Type B pancreatic cell (in vitro differentiated cells): ENCODE results near the gene S100A16. TPM values are rescaled to one million over a fixed set of nuclear protein-coding genes. Genes with fewer than 3 reads are reported as not detected.

Source experiments
- DNase-seq: peaks from one replicate; pipeline ENCODE4 v3.0.0; 2021; ENCODE audit warnings: mixed read lengths; ENCODE audit not compliant: unreplicated experiment; ENCODE audit errors: extremely low spot score
- H3K27ac Mint-ChIP-seq: 2 replicates; pipeline ENCODE4 v1.8.0; 2021; ENCODE audit warnings: mild to moderate bottlenecking, mixed read lengths
- H3K27me3 Mint-ChIP-seq: 2 replicates; pipeline ENCODE4 v1.8.0; 2021; ENCODE audit warnings: mixed read lengths
- H3K36me3 Mint-ChIP-seq: 2 replicates; pipeline ENCODE4 v1.8.0; 2021; ENCODE audit warnings: mixed read lengths
- H3K4me1 Mint-ChIP-seq: one replicate; pipeline ENCODE4 v1.8.0; 2021; ENCODE audit warnings: mixed read lengths; ENCODE audit not compliant: unreplicated experiment
- H3K4me3 Mint-ChIP-seq: 2 replicates; pipeline ENCODE4 v1.8.0; 2021; ENCODE audit warnings: mild to moderate bottlenecking, mixed read lengths
- H3K9me3 Mint-ChIP-seq: 2 replicates; pipeline ENCODE4 v1.8.0; 2021; ENCODE audit warnings: mixed read lengths
- CTCF ChIP-seq: fragments of 200-600 bp; sonication (generic); conservative IDR thresholded peaks from 2 replicates; pipeline ENCODE4 v1.5.0; 2021; ENCODE audit warnings: antibody characterized with exemption, mild to moderate bottlenecking
- total RNA-seq: library from RNA; stranded (reverse); gene quantifications from 2 replicates; pipeline ENCODE4 v1.2.1, GENCODE V29; 2021; ENCODE audit warnings: low replicate concordance

S100A16 gene
- total RNA-seq, 1 donor from 2014 or later, result 173 TPM

GRCh38 chr1:153610334-153610733 is 2.6 kb downstream of the S100A16 start:
- TF ChIP-seq CTCF, result no peak
- H3K27ac Mint-ChIP-seq, result peak overlapping the region; percentile 92
- peak overlapping the region; percentile 86 for H3K4me3 Mint-ChIP-seq

GRCh38 chr1:153609585-153609907 is 3.4 kb downstream of the S100A16 start:
- TF ChIP-seq CTCF, result no peak
- Mint-ChIP-seq H3K27me3 (no peaks in the 10 kb centered on the region), H3K4me3 (peak overlapping the region; percentile 86), H3K27ac (peak overlapping the region; percentile 92), H3K9me3 (no peaks in the 10 kb centered on the region), H3K4me1 (peaks cover 40% of the 10 kb centered on the region), H3K36me3 (no peaks in the 10 kb centered on the region)
- no peak for DNase-seq

More at GRCh38 chr1:153610334-153610733, 2.6 kb downstream of the S100A16 start:
- no peaks in the 10 kb centered on the region for H3K9me3 Mint-ChIP-seq
- H3K36me3 Mint-ChIP-seq, result no peaks in the 10 kb centered on the region
- H3K27me3 Mint-ChIP-seq, result no peaks in the 10 kb centered on the region
- peaks cover 41% of the 10 kb centered on the region for H3K4me1 Mint-ChIP-seq
- no peak for DNase-seq

GRCh38 chr1:153608742-153609584 is 4.0 kb downstream of the S100A16 start:
- Mint-ChIP-seq H3K27ac (peak overlapping the region; percentile 92), H3K36me3 (no peaks in the 10 kb centered on the region), H3K27me3 (no peaks in the 10 kb centered on the region), H3K4me3 (peak overlapping the region; percentile 86), H3K4me1 (peaks cover 35% of the 10 kb centered on the region), H3K9me3 (no peaks in the 10 kb centered on the region)
- DNase-seq, result no peak
- no peak for TF ChIP-seq CTCF

- no peak for DNase-seq
These were observed 4.8 kb downstream of the S100A16 start for GRCh38 chr1:153608089-153608682.

GRCh38 chr1:153607381-153607780 is 5.6 kb downstream of the S100A16 start:
- no peaks in the 10 kb centered on the region for H3K27me3 Mint-ChIP-seq
- H3K4me3 Mint-ChIP-seq, result no peak overlapping the region
- peaks cover 27% of the 10 kb centered on the region for H3K4me1 Mint-ChIP-seq
- H3K27ac Mint-ChIP-seq, result peak overlapping the region; percentile 92
- no peak for DNase-seq
- TF ChIP-seq CTCF, result no peak
- no peaks in the 10 kb centered on the region for H3K9me3 Mint-ChIP-seq
- no peaks in the 10 kb centered on the region for H3K36me3 Mint-ChIP-seq

More at GRCh38 chr1:153608089-153608682, 4.8 kb downstream of the S100A16 start:
- Mint-ChIP-seq H3K27me3 (no peaks in the 10 kb centered on the region), H3K4me3 (peak overlapping the region; percentile 86), H3K9me3 (no peaks in the 10 kb centered on the region), H3K4me1 (peaks cover 28% of the 10 kb centered on the region), H3K36me3 (no peaks in the 10 kb centered on the region), H3K27ac (peak overlapping the region; percentile 92)
- no peak for TF ChIP-seq CTCF
